ENCODE results near the gene MLH3.
"Not testable (repeated sequence)": the region's sequence is repeated elsewhere in the genome, so short reads cannot be mapped to it uniquely, and the experiment has no call there.

Gene MLH3

GRCh38 chr14:75050852-75051555, at the start of gene MLH3:
TSS of gene MLH3 (minus strand) at chr14:75051467. CDS start at chr14:75049655, 1,812 bp downstream.
- peak; percentile 49 to 63 for DNase-seq (ENCODE audit: low read depth in 2 of 2, low spot score in 1 of 2)

GRCh38 chr14:75098682-75099081, 47.4 kb upstream of the MLH3 start:
- no peak for DNase-seq (ENCODE audit: low read depth in 2 of 2, low spot score in 1 of 2)

GRCh38 chr14:75098212-75098611, 46.9 kb upstream of the MLH3 start:
- no peak for DNase-seq (ENCODE audit: low read depth in 2 of 2, low spot score in 1 of 2)

- DNase-seq (ENCODE audit: low read depth in 2 of 2, low spot score in 1 of 2): no peak
These were observed 45.7 kb upstream of the MLH3 start for GRCh38 chr14:75096959-75097358.

- DNase-seq (ENCODE audit: low read depth in 2 of 2, low spot score in 1 of 2): no peak
These were observed 44.4 kb upstream of the MLH3 start for GRCh38 chr14:75095690-75096089.

- DNase-seq (ENCODE audit: low read depth in 2 of 2, low spot score in 1 of 2): no peak
These were observed 43.6 kb upstream of the MLH3 start for GRCh38 chr14:75094896-75095295.

GRCh38 chr14:75092698-75093097, 41.4 kb upstream of the MLH3 start:
- DNase-seq (ENCODE audit: low read depth in 2 of 2, low spot score in 1 of 2): no peak

GRCh38 chr14:75091251-75091650, 40.0 kb upstream of the MLH3 start:
- DNase-seq (ENCODE audit: low read depth in 2 of 2, low spot score in 1 of 2): no peak

- no peak for DNase-seq (ENCODE audit: low read depth in 2 of 2, low spot score in 1 of 2)
These were observed 39.1 kb upstream of the MLH3 start for GRCh38 chr14:75090353-75090752.

GRCh38 chr14:75088566-75089373, 37.5 kb upstream of the MLH3 start:
- no peak for DNase-seq (ENCODE audit: low read depth in 2 of 2, low spot score in 1 of 2)

GRCh38 chr14:75088153-75088552, 36.9 kb upstream of the MLH3 start:
- no peak for DNase-seq (ENCODE audit: low read depth in 2 of 2, low spot score in 1 of 2)

- no peak for DNase-seq (ENCODE audit: low read depth in 2 of 2, low spot score in 1 of 2)
These were observed 33.2 kb upstream of the MLH3 start for GRCh38 chr14:75084513-75084912.

GRCh38 chr14:75083271-75083670, 32.0 kb upstream of the MLH3 start:
- no peak for DNase-seq (ENCODE audit: low read depth in 2 of 2, low spot score in 1 of 2)

- DNase-seq (ENCODE audit: low read depth in 2 of 2, low spot score in 1 of 2): no peak
These were observed 30.5 kb upstream of the MLH3 start for GRCh38 chr14:75081660-75082229.

- no peak for DNase-seq (ENCODE audit: low read depth in 2 of 2, low spot score in 1 of 2)
These were observed 28.3 kb upstream of the MLH3 start for GRCh38 chr14:75079521-75079920.

- no peak for DNase-seq (ENCODE audit: low read depth in 2 of 2, low spot score in 1 of 2)
These were observed 26.5 kb upstream of the MLH3 start for GRCh38 chr14:75077794-75078193.

GRCh38 chr14:75070383-75070782, 19.1 kb upstream of the MLH3 start:
- DNase-seq (ENCODE audit: low read depth in 2 of 2, low spot score in 1 of 2): no peak

- no peak for DNase-seq (ENCODE audit: low read depth in 2 of 2, low spot score in 1 of 2)
These were observed 18.5 kb upstream of the MLH3 start for GRCh38 chr14:75069811-75070145.

- DNase-seq (ENCODE audit: low read depth in 2 of 2, low spot score in 1 of 2): peak; percentile 10 to 28
These were observed 18.0 kb upstream of the MLH3 start, which contains the start of gene ZC2HC1C for GRCh38 chr14:75069121-75069810. TSS of gene ZC2HC1C (plus strand) at chr14:75069641. CDS start at chr14:75070574, 933 bp downstream.

GRCh38 chr14:75068294-75069120, 17.2 kb upstream of the MLH3 start:
- DNase-seq (ENCODE audit: low read depth in 2 of 2, low spot score in 1 of 2): no peak

- DNase-seq (ENCODE audit: low read depth in 2 of 2, low spot score in 1 of 2): not testable (repeated sequence)
These were observed 16.5 kb upstream of the MLH3 start for GRCh38 chr14:75067765-75068164.
